ENCODE results near the gene VRK3. TPM values are rescaled to one million over a fixed set of nuclear protein-coding genes. Genes with fewer than 3 reads are reported as not detected.
"Not testable (repeated sequence)": the region's sequence is repeated elsewhere in the genome, so short reads cannot be mapped to it uniquely, and the experiment has no call there.

Gene VRK3, protein sequence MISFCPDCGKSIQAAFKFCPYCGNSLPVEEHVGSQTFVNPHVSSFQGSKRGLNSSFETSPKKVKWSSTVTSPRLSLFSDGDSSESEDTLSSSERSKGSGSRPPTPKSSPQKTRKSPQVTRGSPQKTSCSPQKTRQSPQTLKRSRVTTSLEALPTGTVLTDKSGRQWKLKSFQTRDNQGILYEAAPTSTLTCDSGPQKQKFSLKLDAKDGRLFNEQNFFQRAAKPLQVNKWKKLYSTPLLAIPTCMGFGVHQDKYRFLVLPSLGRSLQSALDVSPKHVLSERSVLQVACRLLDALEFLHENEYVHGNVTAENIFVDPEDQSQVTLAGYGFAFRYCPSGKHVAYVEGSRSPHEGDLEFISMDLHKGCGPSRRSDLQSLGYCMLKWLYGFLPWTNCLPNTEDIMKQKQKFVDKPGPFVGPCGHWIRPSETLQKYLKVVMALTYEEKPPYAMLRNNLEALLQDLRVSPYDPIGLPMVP
- total RNA-seq: 10 to 100 TPM; 17.7 to 27.1 (median 24.5) TPM
- polyA plus RNA-seq: 15.6 TPM
- long read RNA-seq, donor 1, transcript VRK3-217 (15 exons, 2,126 nt): major isoform, 8 of 30 reads
- long read RNA-seq, donor 1, partial matches to known transcripts: 4 of 30 reads
- long read RNA-seq, donor 1, other reads (novel, unspliced or antisense): 12 of 30 reads
- long read RNA-seq, donor 2, partial matches to known transcripts: 1 of 24 reads
- long read RNA-seq, donor 2, other reads (novel, unspliced or antisense): 17 of 24 reads
- long read RNA-seq, donor 3, transcript VRK3-217 (15 exons, 2,126 nt): major isoform, 18 of 58 reads
- long read RNA-seq, donor 3, partial matches to known transcripts: 21 of 58 reads
- long read RNA-seq, donor 3, other reads (novel, unspliced or antisense): 15 of 58 reads
- long read RNA-seq, donor 4, transcript VRK3-217 (15 exons, 2,126 nt): major isoform, 6 of 22 reads
- long read RNA-seq, donor 4, partial matches to known transcripts: 5 of 22 reads
- long read RNA-seq, donor 4, other reads (novel, unspliced or antisense): 9 of 22 reads

DNA sequence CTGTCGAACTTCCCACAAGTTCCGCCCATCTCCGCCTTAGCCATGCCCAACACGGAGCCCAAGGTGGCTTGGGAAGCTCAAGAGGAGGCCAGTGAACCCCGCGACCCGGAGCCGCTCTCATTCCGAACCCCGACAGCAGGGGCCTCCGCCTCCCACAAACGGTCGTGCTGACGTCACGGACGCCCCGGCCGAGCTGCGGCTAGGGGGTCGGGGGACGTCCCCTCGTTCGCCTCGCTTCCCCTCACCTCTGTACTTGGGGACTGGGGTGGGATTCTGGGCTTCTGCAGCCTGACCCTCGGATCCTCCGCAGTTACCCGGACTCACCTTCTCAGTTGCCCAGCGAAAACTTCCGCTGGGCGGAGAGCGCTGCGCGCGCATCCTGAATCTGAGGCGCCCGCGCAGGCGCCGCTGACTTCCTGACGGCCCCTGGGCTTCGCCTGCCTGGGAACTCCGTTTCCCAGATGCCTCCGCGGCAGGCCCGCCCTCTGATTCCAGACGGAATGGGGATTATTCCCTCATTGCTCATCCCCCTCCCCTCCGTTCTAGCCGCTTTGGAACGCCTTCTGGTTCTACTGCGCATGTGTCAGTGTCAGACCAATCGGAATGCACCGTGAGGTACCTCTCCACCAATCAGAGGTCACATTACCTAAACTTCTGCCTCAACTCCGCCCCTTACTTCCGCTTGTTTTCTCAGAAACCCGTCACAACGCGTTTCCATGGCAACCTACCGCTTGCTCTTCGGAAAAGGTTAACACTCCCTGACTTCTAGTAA lies at the start of gene VRK3:
TSS of gene VRK3 (minus strand) at position 351 of the 772 bp plus-strand sequence. CDS start 9,210 bp downstream, outside the sequence.
- H3K27ac ChIP-seq (ENCODE audit: low read length): peak within 1 kb of the TSS; percentile 73
- peaks cover 6% of the 10 kb centered on the region for H3K4me1 ChIP-seq (ENCODE audit: control insufficient read depth, insufficient read depth, low read length)
- H3K27me3 ChIP-seq (ENCODE audit: control insufficient read depth, insufficient read depth): no peaks in the 10 kb centered on the region
- DNase-seq (peak; percentile 99 to 100 (median 99)), ATAC-seq (peak; percentile 96 to 97)
- WGBS: under 1% methylated on average over 59 of the region's 59 CpGs
- H3K9me3 ChIP-seq (ENCODE audit: control insufficient read depth, low read length): no peaks in the 10 kb centered on the region
- intact Hi-C loops (cut with DNase I): no loop called here
- H3K4me3 ChIP-seq (ENCODE audit: low read length): peak within 1 kb of the TSS; percentile 83

DNA sequence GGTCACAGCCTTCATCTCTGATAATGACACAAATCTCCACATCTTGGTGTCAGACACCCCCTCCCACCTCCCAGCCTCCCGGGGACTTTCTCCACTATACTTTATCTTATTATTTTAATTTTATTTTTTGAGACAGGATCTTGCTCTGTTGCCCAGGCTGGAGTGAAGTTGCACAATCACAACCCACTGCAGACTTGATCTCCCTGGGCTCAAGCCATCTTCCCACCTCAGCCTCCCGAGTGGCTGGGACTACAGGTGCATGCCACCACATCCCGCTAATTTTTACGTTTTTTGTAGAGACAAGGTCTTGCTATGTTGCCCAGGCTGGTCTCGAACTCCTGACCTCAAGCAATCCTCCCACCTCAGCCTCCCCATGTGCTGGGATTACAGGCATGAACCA lies 43.2 kb upstream of the VRK3 start:
- intact Hi-C loops (cut with DNase I); H3K9me3 ChIP-seq (ENCODE audit: control insufficient read depth, low read length); H3K27me3 ChIP-seq (ENCODE audit: control insufficient read depth, insufficient read depth); ATAC-seq; DNase-seq; H3K4me3 ChIP-seq (ENCODE audit: low read length); H3K4me1 ChIP-seq (ENCODE audit: control insufficient read depth, insufficient read depth, low read length); H3K27ac ChIP-seq (ENCODE audit: low read length): not testable (repeated sequence)
- 76% methylated on average over 5 of the region's 5 CpGs for WGBS

DNA sequence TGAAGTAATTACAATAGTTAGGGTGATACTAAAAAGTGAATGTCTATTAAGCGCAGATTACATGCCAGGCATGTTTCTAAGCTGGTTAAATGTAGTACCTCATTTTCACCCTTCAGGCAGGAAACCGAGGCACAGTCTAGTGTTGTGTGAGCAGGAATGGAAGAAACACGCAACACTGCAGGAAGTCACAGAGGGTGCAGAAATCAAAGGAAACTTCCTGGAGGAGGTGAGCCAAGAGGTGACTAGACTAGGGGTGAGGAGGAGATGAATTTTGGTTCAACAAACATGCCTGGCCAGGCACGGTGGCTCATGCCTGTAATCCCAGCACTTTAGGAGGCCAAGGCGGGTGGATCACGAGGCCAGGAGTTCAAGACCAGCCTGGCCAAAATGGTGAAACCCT lies 42.4 kb upstream of the VRK3 start:
- Histone ChIP-seq H3K27ac (ENCODE audit: low read length) (no peak overlapping the region), H3K4me3 (ENCODE audit: low read length) (no peak overlapping the region), H3K4me1 (ENCODE audit: control insufficient read depth, insufficient read depth, low read length) (no peaks in the 10 kb centered on the region), H3K9me3 (ENCODE audit: control insufficient read depth, low read length) (no peaks in the 10 kb centered on the region), H3K27me3 (ENCODE audit: control insufficient read depth, insufficient read depth) (no peaks in the 10 kb centered on the region)
- no peak for ATAC-seq
- 75% methylated on average over 6 of the region's 6 CpGs for WGBS
- no peak for DNase-seq
- intact Hi-C loops (cut with DNase I): no loop called here

DNA sequence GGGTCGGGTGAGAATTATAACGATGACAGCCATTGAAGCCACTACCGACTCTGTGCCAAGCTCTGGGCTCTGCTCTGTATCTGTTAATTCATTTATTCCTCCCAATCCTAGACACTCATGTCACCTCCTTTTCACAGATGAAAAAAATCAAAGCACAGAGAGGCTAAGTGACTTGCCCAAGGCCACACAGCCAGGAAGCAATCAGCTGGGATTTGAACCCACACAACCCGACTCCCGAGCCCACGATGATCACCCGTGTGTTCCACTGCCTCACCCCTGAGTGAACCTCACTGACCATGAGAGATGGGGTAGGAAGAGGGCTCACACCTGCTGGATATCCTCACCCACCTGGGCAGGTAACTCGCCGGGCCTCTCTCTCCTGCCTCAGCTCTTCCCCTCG lies 40.8 kb upstream of the VRK3 start:
- 82% methylated on average over 10 of the region's 10 CpGs for WGBS

DNA sequence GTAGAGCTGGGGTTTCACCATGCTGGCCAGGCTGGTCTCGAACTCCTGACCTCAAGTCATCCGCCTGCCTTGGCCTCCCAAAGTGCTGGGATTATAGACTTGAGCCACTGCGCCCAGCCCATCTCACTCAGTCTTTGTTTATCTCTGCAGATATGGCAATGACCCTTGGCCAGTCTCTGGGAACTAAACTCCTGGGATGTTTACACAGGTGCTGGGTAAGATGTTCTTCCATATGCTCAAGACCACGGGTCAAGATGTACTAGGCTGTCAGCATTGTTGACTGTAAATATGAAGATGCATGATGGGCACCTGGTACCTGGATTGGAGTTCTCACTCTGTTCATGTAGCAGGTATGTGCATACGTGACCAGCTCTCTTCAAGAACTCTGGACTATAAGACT lies 36.5 kb upstream of the VRK3 start:
- Histone ChIP-seq H3K27me3 (ENCODE audit: control insufficient read depth, insufficient read depth) (no peaks in the 10 kb centered on the region), H3K4me3 (ENCODE audit: low read length) (no peak overlapping the region), H3K4me1 (ENCODE audit: control insufficient read depth, insufficient read depth, low read length) (no peaks in the 10 kb centered on the region), H3K27ac (ENCODE audit: low read length) (no peak overlapping the region), H3K9me3 (ENCODE audit: control insufficient read depth, low read length) (peaks cover 12% of the 10 kb centered on the region)
- no peak for ATAC-seq
- 71% methylated on average over 5 of the region's 5 CpGs for WGBS
- intact Hi-C loops (cut with DNase I): no loop called here
- no peak for DNase-seq

More for the DNA sequence above, 40.8 kb upstream of the VRK3 start:
- DNase-seq (no peak), ATAC-seq (no peak)
- intact Hi-C loops (cut with DNase I): no loop called here
- Histone ChIP-seq H3K27me3 (ENCODE audit: control insufficient read depth, insufficient read depth) (no peaks in the 10 kb centered on the region), H3K4me1 (ENCODE audit: control insufficient read depth, insufficient read depth, low read length) (no peaks in the 10 kb centered on the region), H3K27ac (ENCODE audit: low read length) (no peak overlapping the region), H3K9me3 (ENCODE audit: control insufficient read depth, low read length) (no peaks in the 10 kb centered on the region), H3K4me3 (ENCODE audit: low read length) (no peak overlapping the region)

DNA sequence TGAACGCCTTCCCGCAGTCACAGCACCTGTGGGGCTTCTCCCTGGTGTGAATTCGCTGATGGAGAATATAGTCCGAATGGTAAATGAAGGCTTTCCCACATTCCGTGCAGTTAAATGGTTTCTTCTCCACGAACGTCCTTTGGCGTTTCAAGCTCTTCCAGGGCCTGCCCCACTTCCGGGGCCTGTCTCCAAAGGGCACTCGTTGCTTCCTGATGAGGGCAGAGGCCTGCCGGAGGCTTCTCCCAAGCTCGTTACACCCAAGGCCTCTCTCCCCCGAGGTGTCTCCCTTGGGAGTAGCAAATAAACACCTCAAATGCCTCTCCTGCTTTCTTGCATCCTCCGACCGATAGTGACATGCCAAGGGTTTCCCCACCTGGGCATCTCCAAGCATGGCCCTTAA lies 34.9 kb upstream of the VRK3 start:
- ATAC-seq: no peak
- WGBS: 78% methylated on average over 15 of the region's 15 CpGs
- Histone ChIP-seq H3K4me3 (ENCODE audit: low read length) (no peak overlapping the region), H3K4me1 (ENCODE audit: control insufficient read depth, insufficient read depth, low read length) (no peaks in the 10 kb centered on the region), H3K27me3 (ENCODE audit: control insufficient read depth, insufficient read depth) (no peaks in the 10 kb centered on the region), H3K9me3 (ENCODE audit: control insufficient read depth, low read length) (peaks cover 12% of the 10 kb centered on the region), H3K27ac (ENCODE audit: low read length) (no peak overlapping the region)
- DNase-seq: no peak
- intact Hi-C loops (cut with DNase I): no loop called here

DNA sequence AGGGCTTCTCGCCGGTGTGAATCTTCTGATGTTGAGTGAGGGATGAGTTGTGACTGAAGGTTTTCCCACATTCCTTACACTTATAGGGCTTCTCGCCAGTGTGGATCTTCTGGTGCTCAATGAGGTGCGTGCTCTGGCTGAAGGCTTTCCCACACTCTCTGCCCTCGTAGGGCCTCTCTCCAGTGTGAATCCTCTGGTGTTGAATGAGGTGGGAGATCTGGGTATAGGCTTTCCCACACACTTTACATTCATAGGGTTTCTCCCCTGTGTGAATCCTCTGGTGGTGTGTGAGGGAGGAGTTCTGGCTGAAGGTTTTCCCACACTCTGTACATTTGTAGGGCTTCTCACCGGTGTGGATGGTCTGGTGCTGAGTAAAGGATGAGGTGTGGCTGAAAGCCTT lies 33.9 kb upstream of the VRK3 start:
- Histone ChIP-seq H3K4me3 (ENCODE audit: low read length) (no peak overlapping the region), H3K9me3 (ENCODE audit: control insufficient read depth, low read length) (peaks cover 12% of the 10 kb centered on the region), H3K27ac (ENCODE audit: low read length) (no peak overlapping the region), H3K27me3 (ENCODE audit: control insufficient read depth, insufficient read depth) (no peaks in the 10 kb centered on the region), H3K4me1 (ENCODE audit: control insufficient read depth, insufficient read depth, low read length) (no peaks in the 10 kb centered on the region)
- 81% methylated on average over 6 of the region's 6 CpGs for WGBS
- intact Hi-C loops (cut with DNase I): no loop called here
- no peak for ATAC-seq
- DNase-seq: no peak

DNA sequence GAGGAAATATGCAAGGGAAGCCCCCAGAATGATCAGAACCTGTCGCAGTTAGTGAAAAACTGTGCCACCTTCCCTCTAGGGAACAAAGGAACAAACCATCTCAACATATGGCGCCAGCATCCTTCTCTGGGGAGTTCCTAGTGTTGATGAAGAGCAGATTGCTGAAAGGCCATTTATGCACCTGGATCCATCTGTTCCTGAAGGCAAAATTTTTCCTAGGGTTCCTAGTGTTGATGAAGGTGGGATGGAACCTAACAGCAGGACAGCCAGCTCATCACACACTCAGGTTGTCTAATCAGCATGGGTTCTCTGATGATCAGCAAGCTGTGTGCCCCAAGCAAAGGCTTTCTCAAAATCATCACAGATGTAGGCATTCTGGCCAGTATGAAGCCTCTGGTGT lies 33.3 kb upstream of the VRK3 start:
- 82% methylated on average over 2 of the region's 2 CpGs for WGBS
- DNase-seq (no peak), ATAC-seq (no peak)
- no peaks in the 10 kb centered on the region for H3K4me1 ChIP-seq (ENCODE audit: control insufficient read depth, insufficient read depth, low read length)
- intact Hi-C loops (cut with DNase I): no loop called here
- H3K4me3 ChIP-seq (ENCODE audit: low read length): no peak overlapping the region
- H3K27me3 ChIP-seq (ENCODE audit: control insufficient read depth, insufficient read depth): no peaks in the 10 kb centered on the region
- H3K27ac ChIP-seq (ENCODE audit: low read length): no peak overlapping the region
- H3K9me3 ChIP-seq (ENCODE audit: control insufficient read depth, low read length): peaks cover 12% of the 10 kb centered on the region

DNA sequence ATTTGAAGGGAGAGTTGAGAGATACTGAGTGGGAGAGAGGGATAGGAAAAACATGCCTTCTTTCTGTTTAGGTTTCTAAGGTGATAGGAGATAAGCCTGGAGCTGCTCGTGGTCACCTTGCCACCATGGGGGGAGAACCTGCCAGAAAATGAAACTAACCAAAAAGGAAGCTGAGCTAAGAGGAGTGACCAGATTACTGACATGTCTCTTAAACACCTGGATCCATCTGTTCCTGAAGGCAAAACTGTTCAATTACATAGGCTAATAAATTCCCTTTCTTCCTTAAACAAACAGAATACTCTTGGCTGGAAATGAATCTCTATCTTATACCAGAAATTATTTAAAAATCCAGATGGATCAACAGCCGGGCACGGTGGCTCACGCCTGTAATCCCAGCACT lies 27.9 kb upstream of the VRK3 start:
- ATAC-seq (no peak), DNase-seq (no peak)
- H3K4me1 ChIP-seq (ENCODE audit: control insufficient read depth, insufficient read depth, low read length): no peaks in the 10 kb centered on the region
- WGBS: 66% methylated on average over 4 of the region's 4 CpGs
- H3K4me3 ChIP-seq (ENCODE audit: low read length): no peak overlapping the region
- intact Hi-C loops (cut with DNase I): no loop called here
- H3K27ac ChIP-seq (ENCODE audit: low read length): no peak overlapping the region
- no peaks in the 10 kb centered on the region for H3K27me3 ChIP-seq (ENCODE audit: control insufficient read depth, insufficient read depth)
- H3K9me3 ChIP-seq (ENCODE audit: control insufficient read depth, low read length): no peaks in the 10 kb centered on the region

DNA sequence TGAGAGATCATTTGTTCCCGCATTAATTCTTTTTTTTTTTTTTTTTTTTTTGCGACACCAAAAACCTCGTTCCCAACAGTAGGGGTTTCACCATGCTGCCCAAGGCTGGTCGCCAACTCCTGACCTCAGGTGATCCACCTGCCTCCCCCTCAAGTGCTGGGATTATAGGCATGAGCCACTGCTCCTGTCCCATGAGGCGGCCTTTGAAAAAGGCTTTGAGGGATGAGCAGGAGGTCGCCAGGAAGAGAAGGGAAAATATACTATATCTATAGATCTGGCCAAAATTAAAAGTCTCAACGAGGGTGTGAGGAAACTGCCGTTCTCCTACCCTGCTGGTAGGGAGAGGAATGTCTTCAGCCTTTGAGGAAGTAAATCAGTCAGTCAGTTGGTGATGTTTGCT lies 26.8 kb upstream of the VRK3 start:
- Histone ChIP-seq H3K27me3 (ENCODE audit: control insufficient read depth, insufficient read depth) (no peaks in the 10 kb centered on the region), H3K27ac (ENCODE audit: low read length) (no peak overlapping the region), H3K4me3 (ENCODE audit: low read length) (no peak overlapping the region), H3K9me3 (ENCODE audit: control insufficient read depth, low read length) (no peaks in the 10 kb centered on the region), H3K4me1 (ENCODE audit: control insufficient read depth, insufficient read depth, low read length) (no peaks in the 10 kb centered on the region)
- DNase-seq (peak in 1 of 3 donors; percentile 9), ATAC-seq (no peak)
- intact Hi-C loops (cut with DNase I): no loop called here
- WGBS: 80% methylated on average over 8 of the region's 8 CpGs
